SU-DHL-6 (cell line): ENCODE results near the gene NAT14.

Experiments
- CTCF ChIP-seq: fragments of 200-600 bp; sonication (generic); IDR thresholded peaks from one replicate; pipeline ENCODE4 v1.5.1; 2017; ENCODE audit warnings: antibody characterized with exemption, mild to moderate bottlenecking, low read length, moderate library complexity; ENCODE audit not compliant: insufficient read depth, poor library complexity, severe bottlenecking
- EZH2phosphoT487 ChIP-seq: fragments of 200-600 bp; sonication (generic), shearing (Covaris generic); conservative IDR thresholded peaks from 2 replicates; pipeline ENCODE4 v1.6.1; 2018; ENCODE audit warnings: mild to moderate bottlenecking, antibody characterized with exemption, low read length, moderate library complexity, mixed read lengths

- no peak for TF ChIP-seq EZH2phosphoT487
- TF ChIP-seq CTCF, result no peak
These were observed 6.6 kb upstream of the NAT14 start for GRCh38 chr19:55478364-55478763.
